SIG-M5 (cell line): ENCODE data around the gene GOPC.

Experiments
- DNase-seq: peaks from one replicate; lab custom pipeline; 2025; lab: John Stamatoyannopoulos, UW

GOPC gene

DNA sequence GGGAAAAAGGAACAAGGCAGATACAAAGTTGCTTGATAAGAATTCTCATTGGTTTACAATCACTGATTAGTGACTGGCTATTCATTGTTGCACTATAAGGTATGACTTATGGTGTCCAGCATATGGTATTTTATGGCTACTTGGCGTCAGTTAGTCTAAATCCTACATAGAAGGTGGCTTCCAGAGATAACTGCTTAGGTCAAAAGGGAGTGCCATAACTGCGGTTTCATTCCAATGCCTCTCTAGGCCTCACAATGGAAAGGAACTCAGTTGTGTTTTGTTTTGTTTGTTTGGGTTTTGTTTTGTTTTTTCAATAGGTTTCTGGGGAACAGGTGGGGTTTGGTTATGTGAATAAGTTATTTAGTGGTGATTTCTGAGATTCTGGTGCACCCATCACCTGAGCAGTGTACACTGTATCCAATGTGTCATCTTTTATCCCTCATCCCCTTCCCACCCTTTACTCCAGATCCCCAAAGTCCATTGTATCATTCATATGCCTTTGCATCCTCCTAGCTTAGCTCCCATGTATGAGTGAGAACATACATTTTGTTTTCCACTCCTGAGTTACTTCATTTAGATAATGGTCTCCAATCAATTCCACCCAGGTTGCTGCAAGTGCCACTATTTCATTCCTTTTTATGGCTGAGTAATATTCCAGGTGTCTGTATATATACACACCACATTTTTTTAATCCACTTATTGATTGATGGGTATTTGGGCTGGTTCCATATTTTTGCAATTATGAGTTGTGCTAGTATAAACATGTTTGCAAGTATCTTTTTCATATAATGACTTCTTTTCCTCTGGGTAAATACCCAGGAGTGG lies 7.0 kb downstream of the GOPC start:
- DNase-seq = no peak

DNA sequence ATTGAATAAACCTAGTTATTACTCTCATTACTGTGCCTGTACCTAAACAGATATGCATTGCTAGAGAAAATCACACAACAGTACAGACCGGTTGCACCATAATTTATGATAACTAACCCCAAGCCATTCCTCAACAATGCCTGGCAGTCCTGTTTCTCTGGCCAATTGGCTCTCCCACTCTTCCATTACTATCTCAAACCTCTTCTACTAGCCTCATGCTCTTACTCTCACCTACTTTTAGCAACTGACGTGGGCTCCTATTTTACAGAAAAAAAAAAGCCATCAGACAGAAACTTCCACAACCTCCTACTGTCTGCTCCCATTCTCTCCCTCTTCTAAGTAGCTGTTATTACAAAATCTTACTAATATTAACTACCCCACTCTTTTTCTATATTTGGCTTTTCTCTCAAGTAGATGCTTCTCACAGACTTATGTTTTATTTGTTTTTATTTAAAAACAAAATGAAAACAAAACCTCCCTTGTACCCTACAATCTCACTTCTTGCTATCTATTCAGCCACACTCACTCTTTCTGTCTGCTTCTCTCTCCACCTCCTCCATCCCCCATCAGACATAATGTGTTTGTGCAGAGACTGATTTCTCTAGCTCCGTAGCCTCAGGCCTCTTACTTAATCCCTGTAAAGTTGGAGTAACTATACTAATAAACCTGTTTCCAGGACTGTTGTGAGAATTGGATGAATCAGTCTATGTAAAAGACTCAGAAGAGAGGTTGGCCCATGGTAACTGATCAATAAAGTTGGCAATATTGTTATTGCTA lies 9.1 kb downstream of the GOPC start:
- no peak for DNase-seq

DNA sequence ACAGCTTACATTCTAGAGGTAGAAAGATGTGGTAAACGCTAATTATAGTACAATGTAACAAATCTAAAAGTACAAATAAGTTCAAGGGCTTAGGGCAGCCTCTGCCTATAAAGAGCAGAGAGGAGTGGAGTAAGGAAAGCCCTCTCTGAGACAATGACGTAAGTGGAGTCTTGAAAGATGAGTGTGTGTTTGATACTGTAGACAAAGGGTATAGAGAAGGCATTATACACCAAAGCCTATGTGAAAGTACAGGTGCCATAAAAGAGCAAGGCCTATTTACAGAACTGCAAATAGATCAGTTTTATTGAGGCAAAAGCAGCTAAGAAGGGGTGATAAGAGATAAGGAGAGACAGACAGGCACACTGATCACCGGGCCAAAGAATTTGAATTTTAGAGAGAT lies 10.9 kb downstream of the GOPC start:
- no peak for DNase-seq

DNA sequence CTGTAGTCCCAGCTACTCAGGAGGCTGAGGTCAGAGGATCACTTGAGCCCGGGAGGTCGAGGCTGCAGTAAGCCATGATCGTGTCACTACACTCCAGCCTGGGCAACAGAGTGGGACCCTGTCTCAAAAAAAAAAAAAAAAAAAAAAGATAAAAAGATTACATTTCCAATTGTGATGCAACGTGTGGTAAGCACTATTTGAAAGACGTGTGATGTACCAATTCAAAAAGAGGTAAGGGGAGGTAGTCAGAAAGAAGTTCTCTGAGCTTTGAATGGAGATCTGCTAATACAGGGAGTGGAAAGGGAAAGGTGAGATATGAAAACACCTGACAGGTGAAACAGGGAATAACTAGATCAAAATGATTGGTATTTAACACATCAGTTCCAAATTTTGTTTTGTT lies 11.9 kb downstream of the GOPC start:
- no peak for DNase-seq

DNA sequence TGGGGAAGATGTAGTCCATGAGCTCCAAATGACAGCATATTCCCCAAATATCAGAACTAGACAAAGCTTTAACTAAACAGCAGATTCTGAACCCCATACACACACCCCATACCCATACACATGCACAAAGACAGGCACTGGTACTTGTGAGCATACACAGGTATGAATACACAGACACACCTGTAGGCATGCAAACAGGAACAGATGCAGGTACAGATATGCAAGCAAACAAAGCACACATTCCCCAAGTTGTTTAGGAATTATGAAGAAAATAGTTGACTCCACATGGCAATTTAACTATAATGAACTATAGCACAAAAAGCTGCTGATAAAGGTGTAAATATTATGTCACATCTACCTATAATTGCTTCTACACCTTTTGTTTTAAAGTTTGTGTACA lies 16.7 kb downstream of the GOPC start:
- no peak for DNase-seq

DNA sequence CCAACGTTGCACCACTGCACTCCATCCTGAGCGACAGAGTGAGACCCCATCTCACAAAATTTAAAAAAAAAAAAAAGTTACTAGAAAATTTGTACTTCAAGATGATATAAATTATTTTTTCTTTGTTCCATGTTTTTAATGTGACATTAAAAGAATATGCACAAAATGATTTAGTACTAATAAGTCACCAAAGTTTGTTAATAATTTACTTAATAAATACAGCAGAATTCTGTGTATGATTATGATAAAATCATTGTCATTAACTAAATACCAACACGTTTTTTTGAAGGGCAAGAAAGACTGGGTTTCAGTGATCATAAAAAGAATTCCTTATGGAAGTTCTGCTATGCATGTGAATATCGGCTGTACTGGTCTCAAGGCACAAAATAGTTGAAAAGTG lies 28.1 kb downstream of the GOPC start:
- no peak for DNase-seq

DNA sequence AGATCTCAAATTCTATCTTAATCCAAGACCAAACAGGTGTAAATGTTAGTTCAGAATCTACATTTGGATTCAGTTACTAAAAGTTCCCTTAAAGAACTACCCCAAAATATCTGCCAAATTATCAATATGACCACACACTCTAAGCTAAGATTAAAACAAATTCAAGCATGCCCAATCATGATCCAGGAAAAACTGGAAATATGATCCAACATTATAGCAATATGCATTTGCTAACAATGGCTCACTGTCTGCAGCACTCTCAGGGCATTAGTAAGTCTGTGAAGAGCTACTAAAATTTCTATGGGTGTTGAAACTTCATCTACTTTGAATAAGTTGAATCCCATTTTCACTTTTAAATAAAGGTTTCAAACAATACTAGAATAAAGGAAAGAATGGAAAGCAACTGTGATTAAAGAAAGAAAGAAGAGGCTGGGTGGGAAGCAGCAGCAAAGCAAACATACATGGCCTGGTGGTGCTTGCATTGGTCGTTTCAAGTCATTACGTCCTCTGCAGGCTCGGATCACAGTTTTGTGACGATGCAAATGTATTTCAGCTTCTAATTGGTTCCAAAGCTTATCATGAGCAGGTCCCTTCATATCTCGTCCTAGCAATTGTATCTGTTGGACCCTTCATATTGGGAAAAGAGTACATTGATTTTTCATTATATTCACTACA lies 29.2 kb downstream of the GOPC start:
- no peak for DNase-seq

DNA sequence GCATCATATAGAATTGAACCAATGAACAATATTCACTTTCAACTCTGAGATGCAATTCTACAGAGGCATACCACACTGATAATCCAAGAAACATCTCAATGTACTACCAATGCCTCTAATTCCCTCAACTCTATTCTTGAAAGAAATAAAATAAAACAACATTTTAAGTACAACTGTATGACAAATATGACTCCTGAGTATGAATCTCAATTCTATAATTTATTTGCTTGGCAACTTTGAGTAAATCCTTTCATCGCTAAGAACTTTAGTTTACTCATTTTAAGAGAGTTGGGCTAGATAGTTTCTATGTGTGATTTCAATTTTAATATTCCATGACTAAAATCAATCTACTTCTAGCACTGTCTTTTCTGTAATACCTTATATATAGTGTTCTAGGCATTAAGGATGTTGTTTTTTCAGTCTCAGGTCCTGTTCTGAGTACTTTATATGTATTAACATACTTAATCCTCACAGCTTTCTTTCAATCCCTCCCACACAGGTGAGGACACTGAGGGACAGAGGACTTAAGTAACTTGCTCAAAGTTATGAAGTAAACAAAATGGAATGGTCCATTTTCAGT lies 33.4 kb downstream of the GOPC start:
- no peak for DNase-seq

DNA sequence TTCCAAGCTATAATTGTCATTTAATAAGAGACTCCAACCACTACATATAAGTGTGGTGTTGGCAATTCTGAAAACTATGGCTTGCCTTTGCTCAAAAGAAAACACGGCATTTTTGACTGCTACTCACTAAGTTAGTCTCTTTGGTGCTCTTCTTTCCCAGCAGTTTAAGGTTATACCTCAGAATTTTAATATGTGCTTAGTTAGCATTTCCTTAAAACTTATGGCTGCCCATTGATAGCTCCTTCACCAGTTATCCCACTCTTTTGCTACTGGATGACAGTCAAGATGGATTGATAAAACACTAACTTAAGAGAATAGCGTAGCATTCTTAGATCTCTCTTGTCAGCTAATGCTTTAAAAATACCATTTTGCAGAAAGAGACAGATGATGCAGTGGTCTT lies 34.1 kb downstream of the GOPC start:
- DNase-seq = no peak

DNA sequence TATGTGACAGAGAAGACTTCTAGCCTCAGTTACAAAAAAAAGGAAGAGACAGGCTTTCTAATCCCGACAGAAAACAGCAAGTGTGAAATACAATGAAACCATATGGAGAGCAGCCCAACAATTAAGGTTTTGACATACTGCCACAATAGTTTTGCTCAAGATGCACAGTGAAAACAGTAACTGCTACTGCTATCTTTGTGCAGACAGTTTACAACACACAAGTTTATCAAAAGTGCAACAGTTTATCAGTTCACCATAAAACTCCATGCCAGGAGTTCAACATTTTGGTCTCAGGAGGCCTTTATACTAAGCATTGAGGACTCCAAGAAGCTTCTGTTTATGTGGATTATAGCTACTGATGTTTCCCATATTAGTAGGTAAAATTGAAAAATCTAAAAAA lies 37.6 kb downstream of the GOPC start:
- no peak for DNase-seq

DNA sequence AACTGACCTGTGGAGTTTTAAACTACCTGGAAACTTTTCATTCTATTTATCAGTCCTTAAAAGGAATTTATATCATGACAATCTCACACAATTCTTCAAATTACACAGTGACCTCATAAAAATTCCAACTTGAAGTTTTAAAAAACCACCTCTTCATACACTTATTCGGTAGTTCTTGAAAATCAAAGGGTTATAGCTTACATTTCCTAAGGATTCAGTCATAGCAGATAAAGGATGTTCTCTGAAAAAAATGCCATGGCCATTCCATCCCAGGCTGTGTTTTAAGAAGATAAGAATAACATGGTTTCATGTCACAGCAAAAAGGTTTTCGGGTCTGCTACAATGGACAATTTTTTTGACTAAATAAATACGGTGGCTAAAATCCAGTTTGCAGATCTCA lies 41.2 kb downstream of the GOPC start:
- DNase-seq = no peak

DNA sequence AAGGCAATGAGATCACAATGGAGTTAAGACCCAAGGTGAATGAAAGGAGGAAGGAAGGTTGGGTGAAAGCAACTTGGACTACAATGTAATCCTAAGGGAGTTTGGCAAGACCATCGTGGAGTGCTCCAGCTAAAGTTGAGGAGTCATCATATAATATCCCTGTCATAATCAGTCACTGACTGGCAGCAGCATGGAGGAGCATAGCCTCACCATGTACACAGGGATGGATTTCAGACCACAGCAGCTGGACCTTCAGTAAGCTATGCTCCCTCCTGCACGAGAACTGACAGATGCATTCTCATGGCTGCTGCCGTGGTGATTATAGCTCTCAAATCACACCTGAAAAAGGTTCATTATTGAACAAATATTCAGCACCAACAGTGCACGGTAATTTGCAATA lies 43.0 kb downstream of the GOPC start:
- DNase-seq = no peak

DNA sequence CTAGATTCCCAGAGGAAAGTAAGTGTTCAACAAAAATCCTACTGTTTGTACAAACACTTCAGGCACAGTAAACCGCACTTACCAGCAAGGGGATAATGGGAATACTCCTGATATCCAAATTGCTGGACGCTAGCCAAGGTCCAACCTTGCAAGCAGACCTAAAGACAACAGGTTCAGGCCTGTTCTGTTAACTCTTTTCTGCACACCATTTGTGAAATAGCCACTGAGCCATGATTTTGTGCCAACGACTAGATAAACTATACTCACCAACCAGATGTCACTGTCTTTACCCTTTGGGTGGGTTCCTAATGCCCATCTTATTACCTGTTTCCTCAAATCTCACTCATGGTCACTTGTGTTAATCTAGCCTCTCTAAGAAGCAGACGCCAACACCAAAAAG lies 43.5 kb downstream of the GOPC start:
- no peak for DNase-seq

DNA sequence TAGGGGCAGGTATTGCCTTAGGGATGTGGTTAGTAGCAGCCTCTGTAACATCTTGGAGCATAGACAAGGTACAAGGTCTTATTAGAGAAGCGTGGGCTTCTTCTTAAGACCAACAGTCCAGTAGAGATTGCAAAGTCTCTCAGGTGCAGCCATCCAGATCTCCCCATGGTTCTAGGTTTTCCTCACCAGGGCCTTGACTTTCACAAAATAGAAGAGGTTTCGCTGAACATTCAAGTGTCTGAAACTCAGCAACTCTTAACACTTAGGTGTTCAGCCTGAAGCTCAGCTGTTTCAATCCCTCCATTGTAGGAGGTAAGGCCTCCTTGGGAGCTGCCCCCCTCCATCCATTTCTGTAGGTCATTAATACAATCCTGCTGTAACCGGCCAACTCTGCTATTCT lies 44.4 kb downstream of the GOPC start:
- DNase-seq = no peak

DNA sequence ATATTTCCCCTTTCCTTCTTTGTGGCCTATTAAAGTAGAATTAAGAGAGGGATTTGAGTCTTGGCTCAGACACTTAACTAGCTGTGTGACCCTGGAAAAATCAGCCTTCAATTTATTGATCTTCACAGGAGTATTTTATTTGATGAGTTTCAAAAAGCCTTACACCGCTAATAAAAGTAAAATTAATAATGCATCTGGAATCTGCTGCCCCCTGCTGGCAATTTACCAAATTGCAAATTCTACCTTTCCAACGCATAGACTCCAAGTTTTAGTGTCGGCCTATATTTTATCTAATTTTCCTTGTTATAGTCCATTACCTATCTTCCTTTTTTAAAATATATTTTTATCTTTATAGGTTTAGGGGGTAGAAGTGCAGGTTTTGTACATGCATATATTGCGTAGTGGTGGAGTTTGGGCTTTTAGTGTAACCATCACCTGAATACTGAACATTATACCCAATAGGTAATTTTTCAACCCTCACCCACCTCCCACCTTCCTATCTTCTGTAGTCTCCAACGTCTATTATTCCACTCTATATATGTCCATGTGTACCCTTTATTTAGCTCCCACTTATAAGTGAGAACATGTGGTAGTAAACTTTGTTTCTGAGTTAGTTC lies 46.3 kb downstream of the GOPC start:
- no peak for DNase-seq

DNA sequence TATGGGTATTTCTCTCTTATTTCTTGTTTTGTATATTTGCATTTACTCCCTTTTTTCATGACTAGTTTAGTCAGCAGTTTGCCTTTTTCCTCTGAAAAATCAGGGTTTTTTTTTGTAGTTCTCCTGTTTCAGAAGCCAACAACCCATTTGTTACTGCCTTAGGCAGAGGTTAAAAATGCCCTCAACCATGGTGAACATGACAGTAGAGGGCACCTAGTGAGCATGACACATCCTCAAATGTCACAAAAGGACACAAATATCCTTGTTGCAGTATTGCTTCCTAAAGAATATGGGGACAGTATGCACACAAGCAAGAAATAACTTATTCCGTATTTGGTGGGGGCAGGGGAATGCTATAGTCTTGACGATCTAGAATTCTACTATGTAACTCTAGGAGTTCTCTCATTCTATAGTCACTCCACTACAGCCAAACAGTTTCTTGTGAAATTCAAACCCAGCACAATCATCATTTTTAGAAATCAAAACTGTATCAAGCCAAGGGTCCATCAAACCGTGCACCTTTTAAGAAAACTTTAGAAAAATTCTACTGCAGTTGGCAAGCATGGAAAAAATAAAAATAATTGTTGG lies 47.0 kb downstream of the GOPC start:
- DNase-seq = no peak

DNA sequence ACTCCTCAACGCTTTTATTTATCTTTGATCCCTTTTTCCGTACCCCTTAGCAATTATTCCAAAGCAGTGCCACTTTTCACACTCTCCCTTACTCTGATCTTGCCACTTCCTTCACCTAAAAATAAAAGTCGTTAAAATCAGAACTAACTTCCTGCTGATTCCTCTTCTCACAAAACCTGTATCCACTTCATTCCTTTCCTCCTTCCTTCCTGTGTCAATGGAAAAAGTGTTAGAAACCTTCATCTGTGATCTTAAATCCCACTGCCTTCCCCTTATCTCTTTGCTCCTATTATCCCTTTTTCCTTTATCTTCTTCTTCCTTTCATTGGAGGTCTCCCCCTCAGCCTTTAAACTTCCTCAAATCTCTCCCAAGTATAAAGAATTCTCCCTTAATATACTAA lies 49.2 kb downstream of the GOPC start:
- no peak for DNase-seq

DNA sequence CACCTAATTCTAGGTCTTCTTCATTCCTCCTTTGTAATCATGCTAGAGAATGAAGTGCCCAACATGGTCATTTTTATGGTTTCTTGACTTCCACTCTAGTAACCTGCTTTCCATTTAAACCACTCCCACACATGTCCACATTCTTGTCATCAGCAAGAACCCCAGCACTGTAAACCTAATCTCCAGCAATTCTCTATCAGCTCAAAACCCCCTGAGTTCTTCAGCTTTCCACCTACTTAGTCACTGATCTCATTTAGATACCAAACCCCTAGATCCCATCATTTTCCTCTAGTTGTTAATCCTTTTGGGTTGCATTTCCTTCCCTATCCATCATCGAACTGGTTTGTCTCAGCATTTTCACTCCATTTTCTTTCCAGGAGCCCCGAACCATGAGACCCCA lies 49.7 kb downstream of the GOPC start:
- DNase-seq = no peak

DNA sequence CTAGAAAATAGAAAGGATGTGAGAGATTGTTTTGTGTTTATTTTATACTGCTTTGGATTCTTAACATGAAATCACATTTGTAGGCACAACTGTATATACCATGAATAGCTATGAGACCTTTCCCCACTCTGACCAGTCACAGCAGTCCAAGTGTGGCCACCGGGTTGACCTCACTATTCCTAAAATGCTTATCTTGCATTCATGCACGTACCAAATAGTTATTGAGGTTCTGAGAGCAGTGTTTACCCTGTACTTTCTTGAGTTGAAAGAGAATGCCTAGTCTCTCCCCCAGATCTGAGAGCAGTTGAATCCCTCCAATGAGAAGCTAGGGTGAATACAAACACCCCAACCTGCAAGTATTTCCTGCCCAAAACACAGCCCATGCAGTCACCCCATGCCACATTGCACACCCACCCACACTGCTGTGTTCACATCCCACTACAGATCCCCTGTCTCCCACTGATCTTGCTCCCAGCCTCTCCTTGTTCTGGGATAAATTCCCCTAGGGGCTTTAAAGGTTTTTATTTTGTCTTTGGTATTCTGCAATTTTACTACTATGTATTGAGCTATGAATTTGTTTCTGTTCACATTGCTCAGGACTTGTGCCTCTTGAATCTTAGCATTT lies 51.6 kb downstream of the GOPC start:
- DNase-seq = no peak

DNA sequence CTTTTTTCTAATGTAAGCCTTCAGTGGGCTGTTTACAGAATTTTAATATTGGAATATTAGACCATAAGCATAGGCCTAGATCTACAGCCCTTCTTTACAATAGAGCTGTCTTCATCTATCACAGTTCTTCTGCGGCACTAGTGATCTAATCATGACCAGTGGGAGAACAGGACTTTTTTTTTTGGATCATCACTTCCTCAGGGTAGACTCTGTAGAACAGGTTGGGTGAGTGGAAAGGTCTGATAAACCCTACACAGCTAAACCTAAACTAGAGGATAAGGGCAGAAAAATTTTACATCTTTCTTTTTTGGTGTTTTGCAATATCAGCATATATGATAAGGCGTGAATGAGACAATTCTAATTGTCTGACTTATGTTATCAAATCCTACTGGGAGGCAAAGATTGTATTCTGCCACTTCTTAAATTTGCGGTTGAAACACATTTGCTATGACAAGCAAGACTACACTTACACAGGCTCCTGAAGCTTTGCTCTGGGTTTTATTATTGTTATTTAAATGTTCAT lies 52.2 kb downstream of the GOPC start:
- DNase-seq = no peak

DNA sequence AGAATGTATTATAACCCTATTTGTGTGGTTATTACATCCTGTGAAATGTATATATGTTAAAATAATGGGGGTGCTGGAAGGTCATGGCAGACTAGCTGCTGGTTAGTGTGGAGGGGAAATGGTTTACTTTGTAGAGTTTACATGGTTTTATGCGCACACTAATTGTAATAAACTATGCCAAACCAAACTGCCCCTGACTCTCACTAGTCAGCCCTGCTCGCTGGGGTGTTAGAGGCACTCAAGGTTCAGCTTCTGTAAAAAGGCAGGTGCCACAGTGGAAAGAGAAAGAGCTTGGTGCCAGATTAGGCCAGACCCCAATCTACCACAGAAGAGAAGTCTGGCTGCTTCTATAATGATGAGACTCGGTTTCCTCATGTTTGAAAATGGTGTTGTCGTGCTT lies 52.7 kb downstream of the GOPC start:
- no peak for DNase-seq
